IPS DF 4.7 (cell line): ENCODE results near the gene MAMDC4.

Experiments used
- DNase-seq: peaks from one replicate; pipeline ENCODE4 v3.0.0-alpha.2; 2013; ENCODE audit warnings: low spot score; ENCODE audit errors: extremely low read depth

Gene MAMDC4

GRCh38 chr9:136886610-136887597 is 34.8 kb downstream of the MAMDC4 start:
- DNase-seq = no peak

- no peak for DNase-seq
Measured at GRCh38 chr9:136888454-136888853, 36.3 kb downstream of the MAMDC4 start.

- no peak for DNase-seq
Measured at GRCh38 chr9:136889858-136890257, 37.7 kb downstream of the MAMDC4 start.

- no peak for DNase-seq
Measured at GRCh38 chr9:136890661-136891060, 38.5 kb downstream of the MAMDC4 start.

- no peak for DNase-seq
Measured at GRCh38 chr9:136896027-136896426, 43.9 kb downstream of the MAMDC4 start.

GRCh38 chr9:136898483-136899100 is 46.4 kb downstream of the MAMDC4 start:
- DNase-seq = no peak

- no peak for DNase-seq
Measured at GRCh38 chr9:136899196-136899595, 47.0 kb downstream of the MAMDC4 start.

- DNase-seq = no peak
Measured at GRCh38 chr9:136900556-136900955, 48.4 kb downstream of the MAMDC4 start.

GRCh38 chr9:136900988-136901515 is 48.9 kb downstream of the MAMDC4 start:
- DNase-seq = no peak

GRCh38 chr9:136901516-136902258 is 49.5 kb downstream of the MAMDC4 start:
- DNase-seq = no peak

- DNase-seq = no peak
Measured at GRCh38 chr9:136902259-136902821, 50.2 kb downstream of the MAMDC4 start.

GRCh38 chr9:136903041-136903554 is 51.0 kb downstream of the MAMDC4 start:
- DNase-seq = no peak

GRCh38 chr9:136906266-136906665 is 54.1 kb downstream of the MAMDC4 start:
- no peak for DNase-seq

GRCh38 chr9:136907011-136907914 is 55.1 kb downstream of the MAMDC4 start:
- DNase-seq = no peak
